Measurements from ENCODE around the gene SNX3. TPM values are rescaled to one million over a fixed set of nuclear protein-coding genes. Genes with fewer than 3 reads are reported as not detected.

Gene SNX3
- total RNA-seq, 1 donor: 161 TPM

DNA sequence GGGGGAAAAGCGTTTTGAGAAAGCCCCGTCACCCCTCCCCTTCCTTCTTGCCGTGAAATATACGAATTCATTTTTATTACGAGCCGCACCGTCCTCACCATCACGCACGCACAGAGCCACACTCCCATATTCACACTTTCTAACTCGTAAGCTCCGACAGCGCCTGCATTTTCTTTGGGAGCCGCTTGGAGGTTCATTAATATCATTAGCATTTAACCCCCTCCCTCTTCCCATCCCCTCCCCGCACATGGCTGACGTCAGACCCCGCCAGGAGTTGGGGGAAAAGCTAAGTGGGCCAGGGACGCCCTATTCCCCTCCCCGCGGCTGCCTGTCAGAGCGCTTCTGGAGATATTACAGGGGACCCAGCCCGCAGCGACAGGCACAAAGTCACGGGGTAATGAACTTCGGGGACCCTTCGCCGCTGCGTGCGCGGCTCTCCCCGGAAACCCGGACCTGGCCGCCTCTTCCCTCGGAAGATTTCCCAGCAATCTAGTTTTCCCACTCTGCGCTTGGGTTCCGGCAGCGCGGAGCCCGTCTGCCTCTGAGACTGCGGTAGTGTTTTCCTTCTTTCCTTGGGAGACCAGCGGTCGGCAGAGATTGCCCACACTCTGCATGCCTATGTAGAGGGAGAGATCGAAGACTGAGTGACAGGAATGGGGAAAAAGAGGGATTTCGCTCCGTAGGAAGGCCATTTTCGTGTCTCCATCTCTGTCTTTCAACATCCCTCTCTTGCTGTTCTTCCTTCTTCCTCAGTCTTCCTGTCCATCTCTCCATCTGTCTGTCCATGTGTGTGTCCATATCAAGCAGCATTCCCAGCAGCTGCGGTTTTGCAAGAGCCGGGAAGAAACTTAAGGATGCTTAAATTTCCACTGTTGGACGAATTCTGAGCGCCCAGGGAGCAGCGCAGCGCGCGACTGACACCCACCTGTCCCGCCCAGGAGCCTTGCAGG is 94.9 kb downstream of the SNX3 start, which contains the start of gene NR2E1:
TSS of gene NR2E1 (plus strand) at position 309 of the 950 bp plus-strand sequence. CDS start 744 bp downstream, outside the sequence.
- Histone ChIP-seq H3K36me3 (ENCODE audit: insufficient read depth, low read length) (no peaks in the 10 kb centered on the region), H3K27me3 (ENCODE audit: insufficient read depth, low read length) (peaks cover 100% of the 10 kb centered on the region), H3K4me2 (ENCODE audit: insufficient read depth, low read length) (no peak within 1 kb of the TSS), H4K20me1 (ENCODE audit: insufficient read depth, low read length) (no peaks in the 10 kb centered on the region), H2AFZ (ENCODE audit: low read length) (no peak within 1 kb of the TSS), H3K4me3 (ENCODE audit: insufficient read depth, low read length) (no peak within 1 kb of the TSS), H3K4me1 (ENCODE audit: insufficient read depth, low read length) (no peaks in the 10 kb centered on the region), H3K27ac (ENCODE audit: low read depth, low read length) (no peak within 1 kb of the TSS), H3K79me2 (ENCODE audit: insufficient read depth, low read length) (no peaks in the 10 kb centered on the region), H3K9me3 (ENCODE audit: low read depth, low read length) (no peaks in the 10 kb centered on the region)
- peak; percentile 89 for DNase-seq (ENCODE audit: insufficient read length, low spot score, missing footprints)
- TF ChIP-seq, protein P1, sequence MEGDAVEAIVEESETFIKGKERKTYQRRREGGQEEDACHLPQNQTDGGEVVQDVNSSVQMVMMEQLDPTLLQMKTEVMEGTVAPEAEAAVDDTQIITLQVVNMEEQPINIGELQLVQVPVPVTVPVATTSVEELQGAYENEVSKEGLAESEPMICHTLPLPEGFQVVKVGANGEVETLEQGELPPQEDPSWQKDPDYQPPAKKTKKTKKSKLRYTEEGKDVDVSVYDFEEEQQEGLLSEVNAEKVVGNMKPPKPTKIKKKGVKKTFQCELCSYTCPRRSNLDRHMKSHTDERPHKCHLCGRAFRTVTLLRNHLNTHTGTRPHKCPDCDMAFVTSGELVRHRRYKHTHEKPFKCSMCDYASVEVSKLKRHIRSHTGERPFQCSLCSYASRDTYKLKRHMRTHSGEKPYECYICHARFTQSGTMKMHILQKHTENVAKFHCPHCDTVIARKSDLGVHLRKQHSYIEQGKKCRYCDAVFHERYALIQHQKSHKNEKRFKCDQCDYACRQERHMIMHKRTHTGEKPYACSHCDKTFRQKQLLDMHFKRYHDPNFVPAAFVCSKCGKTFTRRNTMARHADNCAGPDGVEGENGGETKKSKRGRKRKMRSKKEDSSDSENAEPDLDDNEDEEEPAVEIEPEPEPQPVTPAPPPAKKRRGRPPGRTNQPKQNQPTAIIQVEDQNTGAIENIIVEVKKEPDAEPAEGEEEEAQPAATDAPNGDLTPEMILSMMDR (IDR thresholded peaks at IDR 0.05; ENCODE audit: extremely low read depth, low read depth, low read length): no peak

- Histone ChIP-seq H3K4me1 (ENCODE audit: insufficient read depth, low read length) (no peaks in the 10 kb centered on the region), H3K36me3 (ENCODE audit: insufficient read depth, low read length) (no peaks in the 10 kb centered on the region), H3K79me2 (ENCODE audit: insufficient read depth, low read length) (no peaks in the 10 kb centered on the region), H3K9me3 (ENCODE audit: low read depth, low read length) (no peaks in the 10 kb centered on the region), H4K20me1 (ENCODE audit: insufficient read depth, low read length) (no peaks in the 10 kb centered on the region), H3K27me3 (ENCODE audit: insufficient read depth, low read length) (peaks cover 100% of the 10 kb centered on the region), H3K4me3 (ENCODE audit: insufficient read depth, low read length) (no peak overlapping the region), H3K4me2 (ENCODE audit: insufficient read depth, low read length) (no peak overlapping the region), H3K27ac (ENCODE audit: low read depth, low read length) (no peak overlapping the region), H2AFZ (ENCODE audit: low read length) (no peak overlapping the region)
- TF ChIP-seq, protein P1 (IDR thresholded peaks at IDR 0.05; ENCODE audit: extremely low read depth, low read depth, low read length): no peak
- peak; percentile 79 for DNase-seq (ENCODE audit: insufficient read length, low spot score, missing footprints)
Measured at GRCh38 chr6:108164815-108165706, 95.8 kb downstream of the SNX3 start.

DNA sequence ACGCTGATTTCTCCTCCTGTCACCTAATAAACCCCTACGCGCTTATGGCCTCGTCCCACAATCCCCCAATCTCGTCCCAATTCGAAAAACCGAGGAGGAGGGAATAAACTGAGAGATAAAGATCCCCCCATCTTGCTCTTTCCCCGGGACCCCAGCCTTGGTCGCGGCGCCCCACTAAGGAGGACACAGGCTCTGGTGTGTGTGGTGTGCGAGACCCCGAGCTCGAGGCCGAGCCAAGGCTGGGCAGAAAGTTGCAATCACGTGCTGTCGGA is 96.4 kb downstream of the SNX3 start:
- Histone ChIP-seq H3K27me3 (ENCODE audit: insufficient read depth, low read length) (peaks cover 100% of the 10 kb centered on the region), H3K4me3 (ENCODE audit: insufficient read depth, low read length) (no peak overlapping the region), H2AFZ (ENCODE audit: low read length) (no peak overlapping the region), H3K9me3 (ENCODE audit: low read depth, low read length) (no peaks in the 10 kb centered on the region), H4K20me1 (ENCODE audit: insufficient read depth, low read length) (no peaks in the 10 kb centered on the region), H3K27ac (ENCODE audit: low read depth, low read length) (no peak overlapping the region), H3K36me3 (ENCODE audit: insufficient read depth, low read length) (no peaks in the 10 kb centered on the region), H3K4me1 (ENCODE audit: insufficient read depth, low read length) (no peaks in the 10 kb centered on the region), H3K79me2 (ENCODE audit: insufficient read depth, low read length) (no peaks in the 10 kb centered on the region), H3K4me2 (ENCODE audit: insufficient read depth, low read length) (no peak overlapping the region)
- DNase-seq (ENCODE audit: insufficient read length, low spot score, missing footprints): no peak
- TF ChIP-seq, protein P1 (IDR thresholded peaks at IDR 0.05; ENCODE audit: extremely low read depth, low read depth, low read length): no peak
